ENCODE results near the gene INPPL1.

DNA sequence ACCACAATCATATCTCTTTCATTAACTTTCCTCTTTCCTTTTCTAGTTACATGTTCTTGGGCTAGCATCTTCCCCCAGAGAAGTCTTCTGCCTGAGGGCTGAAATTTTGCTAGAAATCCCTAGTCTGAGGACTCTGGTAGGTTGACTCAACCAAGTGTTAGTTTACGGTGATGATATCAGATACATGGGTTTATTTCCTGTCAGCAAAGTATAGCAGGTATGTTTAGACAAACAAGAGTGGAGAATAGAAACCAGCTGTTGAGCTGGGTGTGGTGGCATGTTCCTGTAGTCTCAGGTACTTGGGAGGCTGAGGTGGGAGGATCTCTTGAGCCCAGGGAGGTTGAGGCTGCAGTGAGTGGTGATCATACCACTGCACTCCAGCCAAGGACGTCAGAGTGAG lies 21.4 kb upstream of the INPPL1 start:
- TF ChIP-seq, protein P1, sequence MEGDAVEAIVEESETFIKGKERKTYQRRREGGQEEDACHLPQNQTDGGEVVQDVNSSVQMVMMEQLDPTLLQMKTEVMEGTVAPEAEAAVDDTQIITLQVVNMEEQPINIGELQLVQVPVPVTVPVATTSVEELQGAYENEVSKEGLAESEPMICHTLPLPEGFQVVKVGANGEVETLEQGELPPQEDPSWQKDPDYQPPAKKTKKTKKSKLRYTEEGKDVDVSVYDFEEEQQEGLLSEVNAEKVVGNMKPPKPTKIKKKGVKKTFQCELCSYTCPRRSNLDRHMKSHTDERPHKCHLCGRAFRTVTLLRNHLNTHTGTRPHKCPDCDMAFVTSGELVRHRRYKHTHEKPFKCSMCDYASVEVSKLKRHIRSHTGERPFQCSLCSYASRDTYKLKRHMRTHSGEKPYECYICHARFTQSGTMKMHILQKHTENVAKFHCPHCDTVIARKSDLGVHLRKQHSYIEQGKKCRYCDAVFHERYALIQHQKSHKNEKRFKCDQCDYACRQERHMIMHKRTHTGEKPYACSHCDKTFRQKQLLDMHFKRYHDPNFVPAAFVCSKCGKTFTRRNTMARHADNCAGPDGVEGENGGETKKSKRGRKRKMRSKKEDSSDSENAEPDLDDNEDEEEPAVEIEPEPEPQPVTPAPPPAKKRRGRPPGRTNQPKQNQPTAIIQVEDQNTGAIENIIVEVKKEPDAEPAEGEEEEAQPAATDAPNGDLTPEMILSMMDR (IDR thresholded peaks at IDR 0.05; ENCODE audit: low read depth, low read length) = no peak
- TF ChIP-seq, protein P2, sequence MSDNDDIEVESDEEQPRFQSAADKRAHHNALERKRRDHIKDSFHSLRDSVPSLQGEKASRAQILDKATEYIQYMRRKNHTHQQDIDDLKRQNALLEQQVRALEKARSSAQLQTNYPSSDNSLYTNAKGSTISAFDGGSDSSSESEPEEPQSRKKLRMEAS (IDR thresholded peaks at IDR 0.05; ENCODE audit: low read depth, low read length) = no peak

Data from NB4 (cell line).